HG03025 (cell line): ENCODE data around the gene ZCWPW1.

ENCODE experiments used
- ATAC-seq: cut with Tn5 transposase; IDR thresholded peaks from one replicate; pipeline ENCODE4 v1.9.1; 2021; ENCODE audit warnings: mild to moderate bottlenecking, moderate library complexity; ENCODE audit not compliant: unreplicated experiment, low FRiP score

ZCWPW1 gene

DNA sequence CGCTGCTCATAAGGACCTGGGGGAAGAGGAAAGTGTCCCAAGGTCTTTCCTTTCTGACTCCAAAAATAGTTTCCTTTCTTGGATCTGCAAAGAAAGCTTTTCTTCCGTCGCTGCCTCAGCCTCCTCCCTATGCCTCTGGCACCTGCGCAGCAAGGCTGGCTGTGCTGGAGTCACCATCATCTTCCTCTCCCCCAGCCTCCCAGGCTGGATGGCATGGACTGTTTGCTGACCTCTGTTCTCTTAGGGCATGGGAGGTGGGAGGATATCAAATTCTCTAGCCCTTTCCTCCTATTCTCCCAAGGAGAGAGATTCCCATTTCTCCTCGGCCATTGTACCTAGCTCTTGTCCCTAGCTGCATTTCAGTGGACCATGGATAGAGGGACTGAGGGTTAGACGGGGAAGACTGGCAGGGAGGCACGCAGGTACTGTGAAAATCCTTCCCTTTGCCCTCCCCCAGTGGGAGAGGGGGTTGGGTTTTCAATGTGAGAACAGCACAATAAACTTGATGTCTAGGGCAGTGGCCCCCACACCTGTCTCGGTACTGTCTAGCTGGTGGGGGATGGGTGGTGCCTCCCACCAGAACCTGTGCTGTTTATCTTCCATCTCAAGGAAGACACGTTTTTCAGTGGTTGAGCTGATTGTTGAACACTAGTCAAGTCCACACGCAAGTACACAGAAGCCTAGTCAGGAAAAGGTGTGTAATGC, 5.2 kb upstream of the ZCWPW1 start:
- no peak for ATAC-seq

GRCh38 chr7:100433276-100433591, 4.7 kb upstream of the ZCWPW1 start:
- no peak for ATAC-seq

GRCh38 chr7:100432621-100433275, 4.2 kb upstream of the ZCWPW1 start:
- no peak for ATAC-seq

DNA sequence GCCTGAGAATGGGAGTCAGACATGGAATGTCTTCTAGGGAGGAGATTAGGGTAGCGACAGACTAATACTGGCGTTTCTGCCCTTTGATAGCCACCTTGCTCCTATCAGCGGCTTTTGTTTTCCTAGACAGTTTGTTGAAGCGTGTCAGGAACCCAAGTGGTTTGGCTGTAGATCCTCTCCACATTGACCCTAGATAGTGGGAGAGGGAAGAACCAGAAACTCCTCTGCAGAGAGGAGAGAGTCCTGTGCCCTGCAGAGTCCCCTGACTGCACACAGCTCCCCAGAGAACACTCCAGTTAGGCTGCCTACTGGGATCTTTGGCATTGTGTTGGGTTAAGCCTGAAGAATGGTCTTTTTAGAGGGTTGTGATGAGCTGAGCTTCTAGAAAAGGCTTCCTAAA, 3.5 kb upstream of the ZCWPW1 start:
- no peak for ATAC-seq

DNA sequence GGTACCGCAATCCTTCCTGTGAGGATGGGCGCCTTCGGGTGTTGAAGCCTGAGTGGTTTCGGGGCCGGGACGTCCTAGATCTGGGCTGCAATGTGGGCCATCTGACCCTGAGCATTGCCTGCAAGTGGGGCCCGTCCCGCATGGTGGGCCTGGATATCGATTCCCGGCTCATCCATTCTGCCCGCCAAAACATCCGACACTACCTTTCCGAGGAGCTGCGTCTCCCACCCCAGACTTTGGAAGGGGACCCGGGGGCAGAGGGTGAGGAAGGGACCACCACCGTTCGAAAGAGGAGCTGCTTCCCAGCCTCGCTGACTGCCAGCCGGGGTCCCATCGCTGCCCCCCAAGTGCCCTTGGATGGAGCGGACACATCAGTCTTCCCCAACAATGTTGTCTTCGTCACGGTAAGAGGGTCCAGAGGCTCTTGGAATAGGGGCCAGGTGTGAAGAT, 2.8 kb upstream of the ZCWPW1 start:
- no peak for ATAC-seq

- ATAC-seq: no peak
These were observed 2.2 kb upstream of the ZCWPW1 start for GRCh38 chr7:100430493-100431285.

DNA sequence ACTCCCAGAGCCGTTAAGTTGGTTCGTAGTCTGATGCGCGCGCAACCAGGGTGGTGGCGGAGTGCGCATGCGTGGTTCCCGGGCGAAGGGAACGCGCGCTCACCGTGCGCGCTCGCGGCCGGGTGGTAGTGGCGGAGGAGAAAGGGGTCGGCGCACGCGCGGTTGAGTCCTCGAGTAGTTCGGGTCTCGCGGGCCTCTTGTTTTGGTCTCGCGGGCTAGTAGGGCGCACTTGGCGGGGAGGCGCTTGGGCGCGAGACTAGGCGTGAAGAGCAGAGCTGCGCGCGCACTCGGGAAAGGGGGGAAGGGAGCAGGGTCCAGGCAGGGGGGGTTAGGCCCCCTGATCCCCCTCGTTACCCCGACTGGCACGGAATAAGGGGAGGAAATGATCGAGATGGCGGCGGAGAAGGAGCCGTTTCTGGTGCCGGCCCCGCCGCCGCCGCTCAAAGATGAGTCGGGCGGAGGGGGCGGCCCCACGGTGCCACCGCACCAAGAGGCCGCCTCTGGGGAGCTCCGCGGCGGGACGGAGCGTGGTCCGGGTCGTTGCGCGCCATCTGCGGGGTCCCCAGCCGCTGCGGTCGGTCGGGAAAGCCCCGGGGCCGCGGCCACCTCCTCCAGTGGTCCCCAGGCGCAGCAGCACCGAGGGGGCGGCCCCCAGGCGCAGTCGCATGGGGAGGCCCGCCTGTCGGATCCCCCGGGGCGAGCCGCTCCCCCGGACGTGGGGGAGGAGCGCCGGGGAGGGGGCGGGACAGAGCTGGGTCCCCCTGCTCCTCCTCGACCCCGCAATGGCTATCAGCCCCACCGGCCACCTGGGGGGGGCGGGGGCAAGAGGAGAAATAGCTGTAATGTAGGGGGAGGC, 1.4 kb upstream of the ZCWPW1 start, which contains the start of gene MEPCE:
Gene MEPCE, plus strand, starts transcription at position 195 of the 856 bp plus-strand sequence. Its CDS starts 188 bp downstream, at position 383.
- ATAC-seq: peak; percentile 38

- ATAC-seq: peak; percentile 44
These were observed 599 bp upstream of the ZCWPW1 start for GRCh38 chr7:100428967-100429636.

DNA sequence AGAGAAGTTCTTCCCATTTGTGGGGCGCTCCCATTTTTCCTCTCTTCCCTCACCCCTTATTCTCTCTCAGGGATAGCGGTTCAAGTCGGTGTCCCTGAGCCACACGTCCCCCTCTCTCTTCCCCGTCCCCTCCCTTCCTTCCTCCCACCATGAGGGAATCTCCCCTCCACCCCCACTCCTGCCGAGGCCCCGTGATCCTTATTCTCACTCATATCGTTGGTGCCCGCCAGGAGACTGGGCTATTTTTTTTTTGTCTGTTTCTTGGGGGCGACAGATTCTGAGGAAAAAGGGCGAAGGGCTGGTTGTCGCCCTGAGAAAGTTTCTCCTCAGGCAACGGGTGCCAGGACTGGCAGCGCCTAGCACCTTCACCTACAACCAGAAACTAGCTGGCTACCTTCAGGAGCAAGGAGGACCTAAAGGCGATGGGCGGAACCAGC, 723 bp downstream of the ZCWPW1 start:
- ATAC-seq: no peak

DNA sequence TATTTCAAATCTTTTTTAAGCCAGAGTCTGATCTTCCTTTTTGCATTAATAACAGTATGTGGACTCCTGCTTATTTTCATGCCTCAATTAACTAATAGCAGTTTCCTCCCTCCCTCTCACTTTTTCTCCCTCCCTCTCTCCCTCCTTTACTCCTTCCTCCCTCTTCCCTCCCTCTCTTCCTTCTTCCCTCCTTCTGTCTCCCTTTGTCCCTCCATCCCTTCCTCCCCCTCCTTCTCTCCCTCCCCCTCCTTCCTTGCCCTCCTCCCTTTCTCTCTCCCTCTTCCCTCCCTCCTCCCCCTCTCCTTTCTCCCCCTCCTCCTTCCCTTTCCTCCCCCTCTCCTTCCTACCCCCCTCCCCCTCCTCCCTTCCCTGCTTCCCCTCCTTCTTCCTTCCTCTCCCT, 2.0 kb downstream of the ZCWPW1 start:
- no peak for ATAC-seq

DNA sequence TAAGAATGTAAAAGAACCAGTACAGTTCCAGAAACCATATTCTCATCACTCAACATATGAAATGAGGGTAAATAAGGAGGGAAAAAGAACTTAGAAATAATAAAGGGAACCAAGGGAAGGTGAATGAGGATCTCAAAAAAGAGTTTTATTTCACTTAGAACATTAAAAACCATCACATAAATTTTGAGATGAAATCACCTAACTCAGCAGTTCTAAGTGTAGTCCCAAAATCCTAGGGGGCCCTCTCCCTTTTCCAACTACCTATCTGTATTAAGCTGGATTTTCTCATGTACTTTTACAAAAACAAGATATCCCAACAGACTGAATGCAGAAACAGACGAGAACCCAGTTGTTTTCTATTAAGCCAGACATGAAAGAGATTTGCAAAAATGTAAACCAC, 3.2 kb downstream of the ZCWPW1 start:
- ATAC-seq: no peak

DNA sequence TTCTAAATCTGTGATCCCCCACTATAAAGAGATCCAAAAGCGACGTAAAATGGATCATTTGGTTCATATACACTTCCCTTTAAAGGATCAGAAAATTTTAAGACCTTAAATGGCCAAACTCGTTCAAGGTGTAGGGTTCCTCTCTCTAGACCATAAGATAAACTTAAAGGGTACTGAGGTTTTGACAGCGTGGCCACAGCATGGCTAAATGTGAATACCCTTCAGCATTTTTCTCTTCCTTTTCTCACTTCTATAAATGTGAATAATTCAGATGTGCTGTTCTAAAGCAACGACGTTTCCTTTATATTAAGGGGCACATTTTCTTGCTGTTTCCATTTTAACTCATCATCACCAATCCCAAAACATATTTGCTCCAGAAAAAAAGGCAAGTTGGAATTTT, 5.2 kb downstream of the ZCWPW1 start:
- no peak for ATAC-seq

DNA sequence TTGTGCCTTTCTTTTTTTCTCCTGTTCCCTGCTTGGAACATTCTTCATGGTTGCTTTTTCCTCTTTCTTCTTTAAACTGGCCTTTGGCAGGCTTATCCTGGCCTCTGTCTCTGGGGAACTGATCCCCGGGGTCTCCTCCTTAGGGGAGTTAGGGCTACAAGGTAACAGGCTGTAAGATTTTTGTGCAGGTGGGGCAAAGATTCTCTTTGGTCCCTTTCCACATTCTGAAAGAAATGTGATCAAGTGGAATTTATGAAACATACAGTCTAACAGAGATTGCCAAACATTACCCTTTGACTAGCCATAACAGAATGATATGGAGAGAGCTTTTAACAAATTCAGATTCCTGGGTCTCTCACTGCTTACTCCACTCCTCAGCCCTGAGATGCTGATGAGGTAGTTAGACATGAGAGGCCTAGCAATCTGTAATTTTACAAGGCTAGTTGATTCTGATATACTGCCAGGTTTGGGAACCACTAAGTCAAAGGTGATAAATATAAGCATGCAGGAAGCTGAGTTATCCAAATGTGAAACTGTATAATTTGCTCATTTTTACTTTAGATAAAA, 8.8 kb downstream of the ZCWPW1 start:
- no peak for ATAC-seq

DNA sequence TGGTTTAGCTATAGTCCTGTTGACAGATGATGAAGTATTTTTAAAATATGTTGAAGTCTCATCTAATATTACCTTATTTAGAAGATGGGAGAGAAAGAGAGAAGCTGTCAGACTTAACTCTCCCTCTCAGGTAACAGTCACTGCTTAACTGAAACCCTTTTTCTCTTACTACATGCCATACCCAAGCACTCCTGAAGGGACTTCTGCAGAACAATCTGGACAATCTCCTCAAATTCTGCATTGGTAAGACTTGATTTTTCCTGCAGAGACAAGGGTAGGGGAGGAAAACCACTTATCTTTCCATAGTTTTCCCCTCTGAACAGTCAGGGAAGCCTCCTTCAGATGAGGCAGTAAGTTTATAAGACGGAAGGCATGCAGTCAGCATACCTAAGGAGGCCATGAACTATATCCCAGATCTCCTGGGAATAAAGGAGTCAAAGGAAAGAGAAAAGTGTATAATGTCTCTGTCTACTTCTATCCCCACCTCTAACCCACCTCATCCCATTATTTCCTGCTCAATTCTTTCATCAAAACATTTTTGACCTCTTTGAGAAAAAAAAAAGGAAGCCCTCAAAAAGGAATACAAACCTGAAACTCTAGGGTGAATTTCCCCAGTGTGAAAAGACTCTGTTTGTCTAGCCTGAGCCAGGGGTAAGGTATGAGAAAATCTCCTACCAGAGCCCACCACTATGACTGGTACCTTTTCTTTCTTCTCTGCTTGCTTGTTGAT, 9.4 kb downstream of the ZCWPW1 start:
- ATAC-seq: no peak

DNA sequence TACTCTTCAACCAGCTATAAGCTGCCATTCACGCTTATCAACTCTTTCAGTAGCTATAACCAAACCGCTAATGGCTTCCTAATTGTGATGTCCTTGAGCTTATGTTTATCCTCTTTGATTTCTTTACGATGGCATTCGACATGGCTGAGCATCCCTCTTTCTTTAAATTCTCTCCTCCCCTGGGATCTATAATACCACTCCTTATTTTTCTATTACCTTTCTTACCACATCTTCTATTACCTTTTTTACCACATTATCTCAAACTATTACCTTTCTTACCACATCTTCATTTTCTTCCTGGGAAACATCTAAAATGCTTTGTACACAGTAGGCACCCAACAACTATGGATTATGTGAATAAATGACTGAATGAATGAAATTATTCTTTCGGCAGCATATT, 13.1 kb downstream of the ZCWPW1 start:
- no peak for ATAC-seq

- ATAC-seq: no peak
These were observed 14.6 kb downstream of the ZCWPW1 start for GRCh38 chr7:100413889-100414288.

GRCh38 chr7:100413346-100413745, 15.2 kb downstream of the ZCWPW1 start:
- no peak for ATAC-seq

GRCh38 chr7:100411101-100411500, 17.4 kb downstream of the ZCWPW1 start:
- no peak for ATAC-seq
